K562 (cell line): ENCODE measurements around the gene PMP22. TPM values are rescaled to one million over a fixed set of nuclear protein-coding genes. Genes with fewer than 3 reads are reported as not detected.

ENCODE experiments used
- ATAC-seq: fragments of 200-7000 bp; cut with Tn5 transposase; 3 replicates; pipeline ENCODE4 v1.9.1; 2020; ENCODE audit warnings: moderate library complexity
- BruUV-seq: library from RNA; stranded (reverse); fragments of 400-500 nt; replicated peaks from 2 replicates; lab custom pipeline; 2021; lab: Mats Ljungman, UMichigan
- CTCF ChIA-PET: fragments of 300-600 bp; formaldehyde crosslinking; extraction: SDS; loops from one replicate; lab custom pipeline; 2021; ENCODE audit warnings: low intra/inter-chr PET ratio; lab: Yijun Ruan, JAX
- POLR2A ChIA-PET: fragments of 300-600, 350-650 bp; sonication (Branson Sonifier 250); formaldehyde crosslinking; extraction: SDS; loops from one replicate; lab custom pipeline; 2021; ENCODE audit warnings: antibody characterized with exemption, inconsistent platforms; lab: Yijun Ruan, JAX
- DNase-seq, 4 experiments: peaks; one replicate each; pipeline versions ENCODE4 v3.0.0 to v3.0.0-alpha.2; 2011 to 2018; ENCODE audit warnings: low spot score in 3 of 4, mixed read lengths in 3 of 4; ENCODE audit errors: extremely low read depth in 1 of 4
- FAIRE-seq: peaks from 2 replicates; lab custom pipeline; 2011; peaks lifted over from hg19 to GRCh38; lab: Jason Lieb, UNC
- H2AFZ ChIP-seq: 2 replicates; pipeline ENCODE4 v1.6.0; 2011; ENCODE audit warnings: low read depth, low read length, control low read depth, inconsistent platforms
- H3K27ac ChIP-seq: fragments of 200-600 bp; 3 replicates; pipeline ENCODE4 v1.8.0; 2011; ENCODE audit warnings: low read depth, mild to moderate bottlenecking, control low read depth, inconsistent platforms, low read length, moderate library complexity, mixed read lengths; ENCODE audit errors: extremely low read depth
- H3K27me3 ChIP-seq, 2 experiments: fragments of 300-600 bp in 1 of 2; 2 replicates in 1 of 2; 3 replicates in 1 of 2; pipeline versions ENCODE4 v1.6.0 to v1.8.0; 2011; ENCODE audit warnings: inconsistent platforms in 2 of 2, low read length in 2 of 2, mild to moderate bottlenecking in 1 of 2, mixed read lengths in 1 of 2, moderate library complexity in 1 of 2; ENCODE audit not compliant: control insufficient read depth in 2 of 2, insufficient read depth in 2 of 2
- H3K36me3 ChIP-seq: fragments of 300-600 bp; 3 replicates; pipeline ENCODE4 v1.8.0; 2011; ENCODE audit warnings: mild to moderate bottlenecking, low read length, inconsistent platforms; ENCODE audit not compliant: control insufficient read depth, insufficient read depth
- H3K4me1 ChIP-seq, 2 experiments: fragments of 200-600 bp in 1 of 2; replicated peaks in 1 of 2; 2 replicates in 1 of 2; 3 replicates in 1 of 2; pipeline versions ENCODE4 v1.5.1 to v1.8.0; 2011; ENCODE audit warnings: inconsistent platforms in 2 of 2, low read length in 2 of 2, mild to moderate bottlenecking in 1 of 2, mixed read lengths in 1 of 2, moderate library complexity in 1 of 2; ENCODE audit not compliant: control insufficient read depth in 2 of 2, insufficient read depth in 2 of 2
- H3K4me2 ChIP-seq: 2 replicates; pipeline ENCODE4 v1.6.1; 2011; ENCODE audit warnings: low read length, control low read depth, inconsistent platforms, mixed read lengths; ENCODE audit not compliant: insufficient read depth
- H3K4me3 ChIP-seq: fragments of 200-600 bp; sonication (generic), shearing (Covaris generic); 2 replicates; pipeline ENCODE4 v1.5.1; 2016; ENCODE audit warnings: control low read depth, inconsistent platforms
- H3K79me2 ChIP-seq: fragments of 200-600 bp; 3 replicates; pipeline ENCODE4 v1.8.0; 2011; ENCODE audit warnings: low read length, inconsistent platforms; ENCODE audit not compliant: control insufficient read depth, insufficient read depth
- H3K9ac ChIP-seq, 2 experiments: 2 replicates each; pipeline versions ENCODE4 v1.6.0 to v1.6.1; 2011; ENCODE audit warnings: low read depth in 2 of 2, low read length in 2 of 2, control low read depth in 1 of 2, inconsistent platforms in 1 of 2, mild to moderate bottlenecking in 1 of 2, mixed read lengths in 1 of 2; ENCODE audit not compliant: insufficient read depth in 1 of 2
- H3K9me1 ChIP-seq: one replicate; pipeline ENCODE4 v1.6.0; 2011; ENCODE audit warnings: inconsistent platforms, mild to moderate bottlenecking, low read length, moderate library complexity; ENCODE audit not compliant: control insufficient read depth, insufficient read depth
- H3K9me3 ChIP-seq: replicated peaks from 2 replicates; pipeline ENCODE4 v1.5.1; 2011; ENCODE audit warnings: low read depth, low read length, inconsistent platforms; ENCODE audit not compliant: control insufficient read depth, insufficient read depth
- H4K20me1 ChIP-seq: replicated peaks from 2 replicates; pipeline ENCODE4 v1.6.1; 2011; ENCODE audit warnings: low read length, inconsistent platforms, mixed read lengths; ENCODE audit not compliant: control insufficient read depth, insufficient read depth
- ADNP ChIP-seq: fragments of 200-800 bp; sonication (Bioruptor generic); IDR thresholded peaks from 2 replicates; pipeline ENCODE4 v1.6.1; 2016; ENCODE audit warnings: missing genetic modification characterization, missing compliant biosample characterization
- CBX2 ChIP-seq: fragments of 200-600 bp; sonication (generic); IDR thresholded peaks from one replicate; pipeline ENCODE4 v1.6.1; 2012; ENCODE audit warnings: mild to moderate bottlenecking, low read length, inconsistent platforms; ENCODE audit not compliant: insufficient read depth, poor library complexity, severe bottlenecking
- GATAD2A ChIP-seq: fragments of 450-650 bp; IDR thresholded peaks from 2 replicates; pipeline ENCODE4 v1.6.1; 2017
- IFI16 ChIP-seq: fragments of 250-450 bp; sonication (Bioruptor Pico); IDR thresholded peaks from 2 replicates; pipeline ENCODE4 v2.1.2; 2022; ENCODE audit warnings: mild to moderate bottlenecking, inconsistent platforms
- MAZ ChIP-seq, 2 experiments: fragments of 450-650 bp in 1 of 2; sonication (generic) in 1 of 2; formaldehyde crosslinking; IDR thresholded peaks in 1 of 2; conservative IDR thresholded peaks in 1 of 2; 2 replicates each; pipeline versions ENCODE4 v1.4.0 to v1.5.0; 2020; ENCODE audit warnings: mild to moderate bottlenecking in 1 of 2, missing genetic modification reagents in 1 of 2
- WGBS: fragments of 100-300 bp; shearing (Covaris generic); methylation state at CpG from one replicate; pipeline ENCODE4 v1.1.6; 2016; ENCODE audit warnings: low coverage, mixed read lengths; ENCODE audit not compliant: insufficient coverage; ENCODE audit errors: missing lambda C conversion rate; 5-methylcytosine and 5-hydroxymethylcytosine counted together
- in situ Hi-C: fragments of 300-500 bp; cut with MboI; formaldehyde crosslinking; loops from 4 replicates; pipeline ENCODE4 v1.15.0; 2018; ENCODE audit warnings: inconsistent platforms, mixed read lengths
- intact Hi-C: fragments of 100-400 bp; cut with micrococcal nuclease; formaldehyde crosslinking; loops from 2 replicates; pipeline ENCODE4 v1.14.2; 2022
- polyA plus RNA-seq, 8 experiments: library from polyadenylated mRNA; depleted of rRNA in 4 of 8; stranded (reverse) in 5 of 8; unstranded in 3 of 8; fragments of >200 nt; fragmentation: Nextera tagmentation in 2 of 8; fragmentation: Illumina TruSeq in 1 of 8; extraction: Ambion mirVana in 2 of 8; extraction: Trizol in 1 of 8; gene quantifications; 2 replicates each; pipeline versions ENCODE4 v1.2.1 to v1.2.3, GENCODE V29; 2011 to 2014; ENCODE audit warnings: inconsistent platforms in 1 of 8, missing spikeins in 1 of 8
- total RNA-seq, 7 experiments: library from RNA; depleted of rRNA in 6 of 7; stranded (reverse); fragments of >200 nt in 6 of 7; fragmentation: Illumina TruSeq in 2 of 7; extraction: Trizol in 2 of 7; gene quantifications; 2 replicates each; pipeline versions ENCODE4 v1.2.1 to v1.2.3, GENCODE V29; 2011 to 2021; ENCODE audit warnings: low replicate concordance in 1 of 7
- TF ChIP-seq, protein P1 (sequence below), 2 experiments: fragments of 450-650 bp; IDR thresholded peaks; 2 replicates each; pipeline ENCODE4 v1.6.1; 2016
- TF ChIP-seq, protein P2 (sequence below): fragments of 450-650 bp; formaldehyde crosslinking; IDR thresholded peaks from 2 replicates; pipeline ENCODE4 v1.4.0; 2020; ENCODE audit warnings: mild to moderate bottlenecking
- TF ChIP-seq, protein P3 (sequence below): sonication (generic); formaldehyde crosslinking; IDR thresholded peaks from 2 replicates; pipeline ENCODE4 v1.8.1; 2023; ENCODE audit warnings: mild to moderate bottlenecking, missing genetic modification reagents
- TF ChIP-seq, protein P4 (sequence below), 2 experiments: fragments of 200-800 bp in 1 of 2; sonication (Bioruptor generic) in 1 of 2; sonication (generic) in 1 of 2; formaldehyde crosslinking in 1 of 2; IDR thresholded peaks in 1 of 2; conservative IDR thresholded peaks in 1 of 2; 2 replicates each; pipeline versions ENCODE4 v1.5.0 to v1.6.1; 2016 to 2020; ENCODE audit warnings: missing compliant biosample characterization in 1 of 2, missing genetic modification characterization in 1 of 2, missing genetic modification reagents in 1 of 2
- TF ChIP-seq, protein P5 (sequence below): fragments of 450-650 bp; IDR thresholded peaks from 2 replicates; pipeline ENCODE4 v1.6.1; 2016; ENCODE audit warnings: borderline replicate concordance

The PMP22 gene
- total and polyA plus RNA-seq, 9 of the 15 experiments (the other 6 are each of a cell fraction or from before 2014, with no cell fraction given), result 12.6 to 62.3 (median 25.8) TPM

DNA sequence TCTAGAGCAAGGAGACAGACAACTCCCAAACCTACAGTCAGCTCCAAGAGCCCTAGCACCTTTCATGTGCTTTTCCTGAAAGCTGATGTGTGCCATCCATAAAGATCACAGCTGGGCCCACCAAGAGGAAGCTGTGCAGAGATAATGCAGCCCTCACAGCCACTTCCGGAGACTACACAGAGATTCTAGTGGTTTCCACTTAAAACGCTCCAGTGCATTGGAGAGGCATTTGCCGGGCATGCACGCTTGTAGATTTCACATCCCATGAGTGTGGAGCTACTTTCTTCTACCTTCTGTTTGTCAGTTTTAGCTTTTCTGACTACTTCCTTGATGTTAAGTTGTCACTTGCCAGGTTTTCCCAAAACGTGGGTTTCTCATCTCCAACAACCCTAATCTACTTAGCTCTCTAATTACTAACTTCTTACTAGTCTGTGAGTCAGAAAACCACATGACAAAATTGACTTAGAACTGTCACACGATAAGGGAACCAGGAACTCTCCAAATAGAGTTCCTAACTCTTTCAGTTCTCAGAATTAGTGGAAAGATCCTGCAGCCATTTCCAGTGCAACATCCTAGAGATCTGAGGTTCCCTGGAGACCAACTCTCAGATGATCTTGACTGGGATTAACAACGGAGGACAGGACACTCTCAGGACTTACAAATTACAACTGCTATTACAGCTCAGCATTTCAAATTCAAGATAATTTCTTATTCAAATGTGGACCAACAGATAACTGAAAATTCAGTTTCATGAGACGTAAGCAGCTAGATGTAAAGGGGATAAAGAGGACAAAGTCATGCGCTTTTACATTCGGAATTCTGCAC is 28.6 kb downstream of the PMP22 start (continued):
- TF ChIP-seq, protein P1, sequence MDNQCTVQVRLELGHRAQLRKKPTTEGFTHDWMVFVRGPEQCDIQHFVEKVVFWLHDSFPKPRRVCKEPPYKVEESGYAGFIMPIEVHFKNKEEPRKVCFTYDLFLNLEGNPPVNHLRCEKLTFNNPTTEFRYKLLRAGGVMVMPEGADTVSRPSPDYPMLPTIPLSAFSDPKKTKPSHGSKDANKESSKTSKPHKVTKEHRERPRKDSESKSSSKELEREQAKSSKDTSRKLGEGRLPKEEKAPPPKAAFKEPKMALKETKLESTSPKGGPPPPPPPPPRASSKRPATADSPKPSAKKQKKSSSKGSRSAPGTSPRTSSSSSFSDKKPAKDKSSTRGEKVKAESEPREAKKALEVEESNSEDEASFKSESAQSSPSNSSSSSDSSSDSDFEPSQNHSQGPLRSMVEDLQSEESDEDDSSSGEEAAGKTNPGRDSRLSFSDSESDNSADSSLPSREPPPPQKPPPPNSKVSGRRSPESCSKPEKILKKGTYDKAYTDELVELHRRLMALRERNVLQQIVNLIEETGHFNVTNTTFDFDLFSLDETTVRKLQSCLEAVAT (IDR thresholded peaks at IDR 0.05), result no peak
- no peak for TF ChIP-seq ADNP (tag)
- TF ChIP-seq, protein P2, sequence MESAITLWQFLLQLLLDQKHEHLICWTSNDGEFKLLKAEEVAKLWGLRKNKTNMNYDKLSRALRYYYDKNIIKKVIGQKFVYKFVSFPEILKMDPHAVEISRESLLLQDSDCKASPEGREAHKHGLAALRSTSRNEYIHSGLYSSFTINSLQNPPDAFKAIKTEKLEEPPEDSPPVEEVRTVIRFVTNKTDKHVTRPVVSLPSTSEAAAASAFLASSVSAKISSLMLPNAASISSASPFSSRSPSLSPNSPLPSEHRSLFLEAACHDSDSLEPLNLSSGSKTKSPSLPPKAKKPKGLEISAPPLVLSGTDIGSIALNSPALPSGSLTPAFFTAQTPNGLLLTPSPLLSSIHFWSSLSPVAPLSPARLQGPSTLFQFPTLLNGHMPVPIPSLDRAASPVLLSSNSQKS (CRISPR knock-in tag), result no peak
- TF ChIP-seq, all 486 proteins: peak for 63

DNA sequence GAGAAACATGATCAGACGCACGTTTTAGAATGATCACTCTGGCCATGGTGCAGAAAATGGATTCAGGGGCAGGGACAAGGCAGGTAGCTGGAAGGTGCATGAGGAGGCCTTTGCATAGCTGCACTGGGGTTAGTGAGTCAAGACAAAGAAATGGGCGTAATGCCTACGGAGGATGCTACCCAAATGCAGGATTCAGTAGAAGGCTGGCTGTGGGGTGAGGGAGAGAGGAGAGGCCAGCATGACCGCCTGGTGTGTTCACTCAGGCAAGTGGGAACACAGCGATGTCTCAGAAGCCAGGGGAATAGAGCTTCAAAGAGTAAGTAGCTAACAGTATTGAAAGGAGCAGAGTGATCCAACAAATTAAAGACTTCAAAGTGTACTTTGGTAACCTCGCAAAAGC is 31.2 kb downstream of the PMP22 start:
- CTCF ChIA-PET, result no interaction called here
- FAIRE-seq (no peak), ATAC-seq (no peak), DNase-seq (no peak)
- in situ Hi-C loops (no loop called here), intact Hi-C loops (loop anchor here (10.0 kb wide), 1 partner anchor 261 kb away; no protein-coding TSS in a partner anchor)
- H3K36me3 ChIP-seq, result peaks cover 16% of the 10 kb centered on the region; the same call in 2 of the 3 replicates
- H3K27me3 ChIP-seq, result no peaks in the 10 kb centered on the region
- no peak overlapping the region for H3K4me2 ChIP-seq
- POLR2A ChIA-PET, result interaction anchor here (0.5 kb wide), 1 partner anchor 1159 kb away, joined by 3 read pairs; no protein-coding TSS in a partner anchor
- H3K4me1 ChIP-seq, result peaks cover 4 to 63% of the 10 kb centered on the region in 2 experiments; a peak in 4 of 5 replicates
- H2AFZ ChIP-seq, result no peak overlapping the region
- H3K9ac ChIP-seq, result no peak overlapping the region
- H3K27ac ChIP-seq, result no peak overlapping the region
- no TSS peak for BruUV-seq
- 91% methylated on average over 5 of the region's 7 CpGs for WGBS
- no peaks in the 10 kb centered on the region for H4K20me1 ChIP-seq
- H3K9me1 ChIP-seq, result no peaks in the 10 kb centered on the region
- peaks cover 2% of the 10 kb centered on the region; the same call in 1 of the 3 replicates for H3K79me2 ChIP-seq
- H3K9me3 ChIP-seq, result no peaks in the 10 kb centered on the region
- no peak overlapping the region for H3K4me3 ChIP-seq
- TF ChIP-seq, protein P3, sequence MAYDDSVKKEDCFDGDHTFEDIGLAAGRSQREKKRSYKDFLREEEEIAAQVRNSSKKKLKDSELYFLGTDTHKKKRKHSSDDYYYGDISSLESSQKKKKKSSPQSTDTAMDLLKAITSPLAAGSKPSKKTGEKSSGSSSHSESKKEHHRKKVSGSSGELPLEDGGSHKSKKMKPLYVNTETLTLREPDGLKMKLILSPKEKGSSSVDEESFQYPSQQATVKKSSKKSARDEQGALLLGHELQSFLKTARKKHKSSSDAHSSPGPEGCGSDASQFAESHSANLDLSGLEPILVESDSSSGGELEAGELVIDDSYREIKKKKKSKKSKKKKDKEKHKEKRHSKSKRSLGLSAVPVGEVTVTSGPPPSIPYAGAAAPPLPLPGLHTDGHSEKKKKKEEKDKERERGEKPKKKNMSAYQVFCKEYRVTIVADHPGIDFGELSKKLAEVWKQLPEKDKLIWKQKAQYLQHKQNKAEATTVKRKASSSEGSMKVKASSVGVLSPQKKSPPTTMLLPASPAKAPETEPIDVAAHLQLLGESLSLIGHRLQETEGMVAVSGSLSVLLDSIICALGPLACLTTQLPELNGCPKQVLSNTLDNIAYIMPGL, result no peak
- TF ChIP-seq GATAD2A (no peak), MAZ (CRISPR knock-in tag; conservative IDR thresholded peaks at IDR 0.05 in 1 of 2, IDR thresholded peaks at IDR 0.05 in 1 of 2) (no peak), CBX2 (no peak), IFI16 (no peak)
- TF ChIP-seq, protein P4, sequence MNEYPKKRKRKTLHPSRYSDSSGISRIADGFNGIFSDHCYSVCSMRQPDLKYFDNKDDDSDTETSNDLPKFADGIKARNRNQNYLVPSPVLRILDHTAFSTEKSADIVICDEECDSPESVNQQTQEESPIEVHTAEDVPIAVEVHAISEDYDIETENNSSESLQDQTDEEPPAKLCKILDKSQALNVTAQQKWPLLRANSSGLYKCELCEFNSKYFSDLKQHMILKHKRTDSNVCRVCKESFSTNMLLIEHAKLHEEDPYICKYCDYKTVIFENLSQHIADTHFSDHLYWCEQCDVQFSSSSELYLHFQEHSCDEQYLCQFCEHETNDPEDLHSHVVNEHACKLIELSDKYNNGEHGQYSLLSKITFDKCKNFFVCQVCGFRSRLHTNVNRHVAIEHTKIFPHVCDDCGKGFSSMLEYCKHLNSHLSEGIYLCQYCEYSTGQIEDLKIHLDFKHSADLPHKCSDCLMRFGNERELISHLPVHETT (CRISPR knock-in tag; conservative IDR thresholded peaks at IDR 0.05 in 1 of 2, IDR thresholded peaks at IDR 0.05 in 1 of 2), result no peak
- TF ChIP-seq, protein P5, sequence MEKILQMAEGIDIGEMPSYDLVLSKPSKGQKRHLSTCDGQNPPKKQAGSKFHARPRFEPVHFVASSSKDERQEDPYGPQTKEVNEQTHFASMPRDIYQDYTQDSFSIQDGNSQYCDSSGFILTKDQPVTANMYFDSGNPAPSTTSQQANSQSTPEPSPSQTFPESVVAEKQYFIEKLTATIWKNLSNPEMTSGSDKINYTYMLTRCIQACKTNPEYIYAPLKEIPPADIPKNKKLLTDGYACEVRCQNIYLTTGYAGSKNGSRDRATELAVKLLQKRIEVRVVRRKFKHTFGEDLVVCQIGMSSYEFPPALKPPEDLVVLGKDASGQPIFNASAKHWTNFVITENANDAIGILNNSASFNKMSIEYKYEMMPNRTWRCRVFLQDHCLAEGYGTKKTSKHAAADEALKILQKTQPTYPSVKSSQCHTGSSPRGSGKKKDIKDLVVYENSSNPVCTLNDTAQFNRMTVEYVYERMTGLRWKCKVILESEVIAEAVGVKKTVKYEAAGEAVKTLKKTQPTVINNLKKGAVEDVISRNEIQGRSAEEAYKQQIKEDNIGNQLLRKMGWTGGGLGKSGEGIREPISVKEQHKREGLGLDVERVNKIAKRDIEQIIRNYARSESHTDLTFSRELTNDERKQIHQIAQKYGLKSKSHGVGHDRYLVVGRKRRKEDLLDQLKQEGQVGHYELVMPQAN, result no peak
